NCI-H2171 (cell line): ENCODE data around the gene CTSD.
"Not testable (repeated sequence)": the region's sequence is repeated elsewhere in the genome, so short reads cannot be mapped to it uniquely, and the experiment has no call there.

Experiments used
- DNase-seq: peaks from one replicate; lab custom pipeline; 2025; lab: John Stamatoyannopoulos, UW

CTSD gene

GRCh38 chr11:1770061-1770460 lies 6.3 kb upstream of the CTSD start:
- no peak for DNase-seq

DNA sequence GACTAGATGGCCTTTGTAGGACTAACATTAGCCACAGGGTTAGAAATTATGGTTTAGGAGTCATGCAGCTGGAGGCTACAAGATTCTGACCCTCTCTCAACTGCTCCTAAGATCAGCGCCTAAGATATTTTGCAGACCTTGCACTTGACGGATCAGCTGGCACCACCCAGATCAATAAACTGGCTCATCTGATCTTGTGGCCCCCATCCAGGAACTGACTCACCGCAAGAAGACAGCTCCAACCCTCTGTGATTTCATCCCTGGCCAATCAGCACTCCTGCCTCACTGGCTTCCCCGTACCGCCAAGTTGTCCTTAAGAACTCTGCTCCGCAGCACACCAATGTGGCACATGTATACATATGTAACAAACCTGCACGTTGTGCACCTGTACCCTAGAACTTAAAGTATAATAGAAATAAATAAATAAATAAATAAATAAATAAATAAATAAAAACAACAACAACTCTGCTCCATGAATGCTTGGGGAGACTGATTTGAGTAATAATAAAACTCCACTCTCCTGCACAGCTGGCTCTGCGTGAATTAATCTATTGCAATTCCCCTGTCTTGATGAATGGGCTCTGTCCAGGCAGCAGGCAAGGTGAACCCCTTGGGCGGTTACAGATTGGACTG lies 5.7 kb upstream of the CTSD start:
- not testable (repeated sequence) for DNase-seq

DNA sequence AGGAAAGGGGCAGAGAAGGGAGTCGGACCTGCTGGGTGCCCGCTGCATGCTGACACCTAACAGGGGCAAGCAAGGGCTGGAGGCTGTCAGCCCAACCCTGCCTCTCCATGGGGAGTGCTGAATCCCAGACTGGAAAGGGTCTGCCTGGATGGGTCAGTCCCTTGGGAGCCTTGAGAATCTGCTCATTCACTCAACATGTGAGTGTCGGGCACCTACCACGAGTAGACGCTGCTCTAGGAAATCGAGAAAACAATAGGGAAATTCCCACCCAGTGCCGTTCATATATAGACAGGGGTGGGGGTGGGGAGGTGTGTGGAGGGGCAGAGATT lies 4.4 kb upstream of the CTSD start:
- DNase-seq = no peak

- no peak for DNase-seq
These were observed 3.8 kb upstream of the CTSD start for GRCh38 chr11:1767399-1768140.

- no peak for DNase-seq
These were observed 3.1 kb upstream of the CTSD start for GRCh38 chr11:1766719-1767398.

DNA sequence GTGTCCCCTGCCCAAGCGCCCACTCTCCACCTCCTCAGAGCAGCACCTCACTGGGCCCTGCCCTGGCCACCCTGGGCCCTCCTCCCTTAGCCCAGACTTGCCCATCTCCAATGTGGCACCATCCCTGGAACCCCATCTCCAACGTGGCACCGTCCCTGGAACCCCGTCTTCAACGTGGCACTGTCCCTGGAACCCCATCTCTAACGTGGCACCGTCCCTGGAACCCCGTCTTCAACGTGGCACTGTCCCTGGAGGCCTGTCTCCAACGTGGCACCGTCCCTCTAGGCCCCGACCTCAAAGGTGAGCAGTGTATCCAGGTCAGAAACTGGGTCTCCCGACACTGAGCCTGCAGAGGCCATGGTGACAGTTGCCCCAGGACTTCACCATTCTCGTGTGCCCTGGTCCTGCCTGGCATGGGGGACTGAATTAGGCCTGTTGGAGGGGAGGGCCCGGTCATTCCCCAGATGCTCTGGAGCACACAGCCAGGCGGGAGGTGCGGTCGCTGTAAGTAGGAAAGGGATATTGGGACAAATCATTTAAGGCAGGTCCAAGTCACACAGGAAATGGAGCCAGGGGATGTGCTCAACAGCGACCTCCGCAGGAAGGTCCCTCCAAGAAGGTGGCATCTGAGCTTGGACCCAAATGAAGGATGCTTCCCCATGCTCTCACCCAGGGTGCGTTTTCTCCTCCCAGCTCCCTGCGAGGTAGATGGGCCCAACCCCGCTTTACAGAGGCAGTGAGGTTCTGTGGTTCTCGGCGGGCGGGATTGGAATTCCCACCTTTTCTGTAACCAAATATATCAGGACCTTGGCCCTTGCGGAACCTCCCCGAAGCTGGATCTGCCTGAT lies 2.4 kb upstream of the CTSD start:
- no peak for DNase-seq

DNA sequence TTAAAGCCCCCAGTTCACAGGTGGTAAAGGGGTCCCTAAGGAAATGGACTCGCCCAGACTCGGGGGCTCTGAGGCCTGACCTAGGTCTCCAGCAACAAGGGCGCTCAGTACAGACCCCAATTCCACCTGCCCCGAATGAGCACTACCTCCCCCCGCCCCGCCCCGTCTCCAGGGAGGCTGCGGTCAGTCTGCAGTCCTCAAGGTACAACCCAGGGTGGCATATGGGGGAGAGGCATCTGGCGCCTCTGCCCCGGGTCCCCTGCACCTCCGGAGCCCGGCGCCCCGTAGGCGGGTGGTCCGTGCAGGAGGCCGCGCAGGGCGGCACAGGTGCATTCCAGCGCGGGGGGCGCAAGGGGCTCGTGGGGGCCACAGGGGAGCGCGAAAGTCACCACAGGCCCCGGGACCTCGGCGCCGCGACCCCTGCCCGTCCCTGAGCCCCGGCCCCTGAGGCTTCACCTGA lies 361 bp downstream of the CTSD start:
- DNase-seq = no peak

- no peak for DNase-seq
These were observed 1.0 kb downstream of the CTSD start for GRCh38 chr11:1762537-1763302.

- no peak for DNase-seq
These were observed 1.7 kb downstream of the CTSD start for GRCh38 chr11:1761857-1762536.

GRCh38 chr11:1761110-1761856 lies 2.4 kb downstream of the CTSD start:
- DNase-seq = no peak

- no peak for DNase-seq
These were observed 3.2 kb downstream of the CTSD start for GRCh38 chr11:1760351-1761109.

DNA sequence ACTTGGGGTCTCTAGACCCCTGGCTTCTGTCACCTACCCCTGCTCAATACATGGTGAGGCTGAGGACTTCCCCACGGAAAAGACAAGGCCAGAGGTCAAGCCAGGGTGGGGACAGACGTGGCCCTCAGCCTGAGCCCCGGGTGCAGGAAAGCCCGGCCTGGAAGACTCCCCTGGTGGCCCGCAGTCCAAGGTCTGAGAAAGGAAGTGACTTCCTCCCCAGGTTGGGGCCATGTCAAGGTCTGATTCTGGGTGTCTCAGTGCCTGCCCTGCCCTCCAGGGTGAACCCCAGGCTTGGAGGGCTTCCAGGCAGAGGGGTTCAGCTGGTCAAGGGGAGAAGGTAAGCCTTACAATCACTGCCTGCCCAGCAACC lies 3.9 kb downstream of the CTSD start:
- no peak for DNase-seq

DNA sequence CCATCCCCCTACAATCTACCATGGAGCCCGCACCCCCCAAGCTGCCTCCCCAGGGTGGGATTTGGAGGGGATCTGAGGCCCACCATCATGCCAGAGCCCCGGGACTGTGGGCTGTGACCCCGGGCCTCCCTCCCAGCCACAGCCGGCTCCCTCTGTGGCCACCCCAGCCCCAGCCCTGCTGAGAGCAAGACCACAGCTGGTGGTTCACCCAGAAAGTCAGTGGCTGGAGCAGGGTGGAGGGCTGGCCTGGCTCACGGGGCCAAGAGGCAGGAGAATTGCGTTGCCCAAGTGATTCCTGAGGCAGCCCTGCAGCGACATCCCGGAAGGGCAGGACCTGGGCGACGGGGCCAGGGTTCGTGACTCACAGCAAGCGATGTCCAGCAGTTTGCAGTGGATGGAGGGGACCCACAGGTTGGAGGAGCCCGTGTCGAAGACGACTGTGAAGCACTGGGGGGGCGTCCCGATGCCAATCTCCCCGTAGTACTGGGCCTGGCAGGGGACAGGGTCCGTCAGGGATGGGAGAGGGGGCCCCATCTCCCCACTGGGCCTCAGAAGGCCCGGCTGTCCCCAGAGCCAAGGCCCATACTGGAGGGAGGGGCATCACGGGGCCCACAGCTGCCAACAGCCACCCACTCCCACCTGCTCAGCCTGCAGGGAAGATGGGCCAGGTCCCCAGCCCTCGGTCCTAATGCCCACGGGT lies 4.4 kb downstream of the CTSD start:
- DNase-seq = no peak

- no peak for DNase-seq
These were observed 5.0 kb downstream of the CTSD start for GRCh38 chr11:1758611-1759150.

GRCh38 chr11:1757861-1758610 lies 5.7 kb downstream of the CTSD start:
- no peak for DNase-seq

DNA sequence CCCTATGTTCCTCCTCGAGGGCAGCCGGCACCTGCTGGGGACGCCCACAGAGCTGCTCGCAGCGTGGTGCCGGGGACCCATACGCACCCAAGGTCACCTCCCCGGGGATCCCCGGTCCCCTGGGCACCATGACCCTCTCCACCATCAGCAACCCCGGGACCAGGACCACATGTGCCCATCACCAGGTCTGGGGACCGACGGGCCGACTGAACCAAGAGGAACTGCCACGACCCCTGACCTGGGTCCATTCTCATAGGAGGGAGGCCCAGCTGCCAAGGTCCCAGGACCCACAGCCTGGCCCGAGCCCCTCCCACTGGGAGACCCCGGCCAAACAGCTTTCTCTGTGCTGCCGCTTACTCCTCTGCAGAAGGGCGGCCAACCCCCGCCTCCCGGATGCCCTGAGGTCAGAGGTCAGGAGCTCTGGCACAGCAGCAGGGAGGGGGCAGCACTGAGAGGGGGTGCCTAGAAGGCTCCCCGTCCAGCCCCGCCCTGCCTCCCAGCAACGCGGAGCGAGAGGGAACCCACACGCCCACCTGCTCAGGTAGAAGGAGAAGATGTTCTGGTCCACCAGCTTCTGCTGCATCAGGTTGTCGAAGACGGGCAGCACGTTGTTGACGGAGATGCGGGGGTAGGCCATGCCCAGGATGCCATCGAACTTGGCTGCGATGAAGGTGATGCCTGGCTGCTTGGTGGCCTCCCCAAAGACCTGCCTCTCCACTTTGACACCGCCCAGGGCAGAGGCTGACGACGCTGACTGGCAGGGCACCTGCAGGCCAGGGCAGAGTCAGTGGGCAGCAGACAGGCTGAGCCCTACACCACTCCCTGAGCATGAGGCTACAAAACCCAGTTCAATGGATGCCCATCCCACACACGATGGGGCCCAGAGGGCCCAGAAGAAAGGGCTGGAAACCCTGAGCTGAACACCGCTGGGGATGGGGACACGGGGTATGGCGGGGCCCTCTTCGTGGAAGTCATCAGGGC lies 6.6 kb downstream of the CTSD start:
- DNase-seq = no peak
